ENCODE results near the gene ZNF385B.

The ZNF385B gene

DNA sequence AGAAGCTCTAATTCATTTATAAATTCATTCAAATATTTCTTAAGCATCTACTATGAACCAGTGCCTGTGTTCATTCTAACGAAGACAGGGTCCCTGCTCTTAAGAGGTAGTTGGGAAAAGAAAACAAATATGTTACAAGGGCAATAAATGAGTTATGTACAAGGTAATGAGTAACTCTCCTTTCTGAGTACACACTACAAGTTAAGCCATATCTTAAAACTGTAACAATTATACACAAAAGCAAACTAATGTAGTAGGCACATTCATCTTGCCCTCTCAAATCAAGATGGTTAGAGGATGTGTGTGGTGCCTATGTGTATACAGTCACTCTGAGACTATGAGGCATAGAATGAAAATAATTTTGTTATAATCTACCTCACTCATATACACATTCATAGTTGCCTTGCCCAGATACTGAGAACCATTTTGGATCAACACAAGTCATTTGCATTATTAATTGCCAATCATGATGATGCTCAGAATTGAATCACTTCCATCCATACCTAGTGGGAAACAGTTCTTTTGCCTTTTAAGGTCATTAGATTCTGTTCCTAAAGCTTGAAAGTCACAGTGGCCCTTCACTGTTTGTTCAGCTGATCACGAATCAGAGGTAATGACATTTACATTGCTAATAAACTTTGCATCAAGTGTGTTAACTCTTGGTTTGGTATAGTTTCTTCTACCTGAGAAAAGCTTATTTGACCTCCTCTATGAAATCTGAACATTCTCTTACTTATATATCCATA is 283.1 kb downstream of the ZNF385B start:
- no peak for DNase-seq

- DNase-seq = no peak
Observed at GRCh38 chr2:179574061-179574519, 287.3 kb downstream of the ZNF385B start.

DNA sequence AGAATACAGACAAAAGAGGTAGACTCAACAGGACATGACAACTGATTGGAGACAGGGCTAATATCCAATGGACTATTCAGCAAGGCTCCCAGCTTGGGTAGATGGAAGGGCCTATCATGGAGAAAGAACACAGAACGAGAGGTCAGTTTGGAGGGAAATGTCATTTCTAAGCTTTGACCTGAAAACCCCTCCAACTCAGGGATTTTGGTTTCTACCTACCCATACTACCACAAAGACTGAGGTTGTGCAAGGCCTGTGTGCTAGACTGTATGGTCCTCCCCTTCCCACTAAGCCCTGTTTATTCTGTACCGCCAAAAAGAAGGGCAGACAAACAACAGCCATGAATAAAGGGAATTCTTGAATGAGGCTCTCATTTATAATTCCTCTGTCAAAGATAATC is 288.9 kb downstream of the ZNF385B start:
- DNase-seq = no peak

- no peak for DNase-seq
Observed at GRCh38 chr2:179571721-179572120, 289.7 kb downstream of the ZNF385B start.

GRCh38 chr2:179571252-179571651 is 290.2 kb downstream of the ZNF385B start:
- DNase-seq = no peak

GRCh38 chr2:179569831-179570233 is 291.6 kb downstream of the ZNF385B start:
- DNase-seq = no peak

DNA sequence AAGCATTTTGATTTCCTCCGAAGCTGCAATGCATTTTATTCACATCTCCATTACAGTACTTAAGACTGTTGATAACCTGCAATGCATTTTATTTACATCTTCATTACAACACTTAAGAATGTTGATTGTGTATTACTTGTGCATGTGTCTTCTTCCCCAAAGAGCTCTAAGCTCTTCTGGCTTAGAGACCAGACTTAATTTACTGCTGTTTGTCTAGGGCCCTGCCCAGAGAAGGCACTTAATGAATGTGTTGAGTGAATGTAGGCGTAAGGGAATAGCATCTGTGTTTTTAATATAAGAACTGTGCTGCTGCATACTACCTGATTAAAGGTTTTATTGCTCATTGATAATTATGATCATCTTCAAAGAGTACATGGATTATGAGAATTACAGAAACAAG is 295.6 kb downstream of the ZNF385B start:
- no peak for DNase-seq

DNA sequence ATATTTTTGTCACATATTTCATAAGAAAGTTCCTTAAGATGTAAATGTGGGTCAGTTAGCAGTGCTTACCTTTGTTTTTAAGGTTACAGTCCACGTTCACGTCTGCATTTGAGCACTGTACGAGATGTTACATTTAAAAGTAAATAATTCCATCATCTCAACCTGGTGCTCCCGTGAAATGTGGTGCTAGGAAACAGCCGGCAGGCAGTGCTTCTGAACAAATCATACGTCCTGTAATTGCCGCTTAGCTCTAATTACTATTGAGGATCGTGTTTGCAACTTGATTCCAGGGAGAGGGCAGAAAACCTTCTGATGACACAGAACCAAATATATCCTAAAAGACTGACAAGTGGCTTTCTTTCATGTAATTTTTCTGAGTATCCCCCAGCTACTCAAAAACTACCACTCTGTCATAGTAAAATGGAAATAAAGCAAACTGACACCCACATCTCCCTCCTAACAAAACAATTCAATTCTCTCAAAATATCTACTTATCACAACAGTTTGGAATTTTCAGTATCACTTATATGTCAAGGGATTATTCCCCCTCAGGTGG is 299.0 kb downstream of the ZNF385B start:
- peak; percentile 83 for DNase-seq

GRCh38 chr2:179561702-179562101 is 299.7 kb downstream of the ZNF385B start:
- DNase-seq = peak; percentile 34

DNA sequence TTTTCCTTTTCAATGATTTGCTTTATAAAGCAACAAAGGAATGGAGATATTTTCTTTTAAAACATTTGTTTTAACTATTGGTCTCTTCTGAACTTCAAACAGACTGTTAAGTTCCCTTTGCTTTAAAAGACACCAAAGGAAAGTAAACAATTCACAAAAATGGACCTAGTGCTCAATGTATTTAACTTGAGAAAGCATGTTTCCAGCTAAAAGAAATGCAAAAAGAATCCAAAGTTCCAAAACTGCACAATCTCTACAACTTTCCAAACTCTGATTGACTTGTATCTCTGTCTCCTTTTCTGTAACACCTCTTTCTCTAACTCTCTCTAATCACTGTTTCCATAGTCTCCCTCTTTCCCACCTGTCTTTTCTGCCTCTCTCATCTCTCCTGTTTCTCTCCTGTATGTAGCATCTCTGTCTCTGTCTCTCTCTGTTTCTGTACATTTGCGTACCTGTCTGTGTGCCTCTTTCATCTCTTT is 301.1 kb downstream of the ZNF385B start:
- no peak for DNase-seq

- DNase-seq = no peak
Observed at GRCh38 chr2:179559108-179559806, 302.2 kb downstream of the ZNF385B start.

GRCh38 chr2:179558010-179558934 is 303.1 kb downstream of the ZNF385B start:
- DNase-seq = peak; percentile 54

- no peak for DNase-seq
Observed at GRCh38 chr2:179556425-179556824, 305.0 kb downstream of the ZNF385B start.

DNA sequence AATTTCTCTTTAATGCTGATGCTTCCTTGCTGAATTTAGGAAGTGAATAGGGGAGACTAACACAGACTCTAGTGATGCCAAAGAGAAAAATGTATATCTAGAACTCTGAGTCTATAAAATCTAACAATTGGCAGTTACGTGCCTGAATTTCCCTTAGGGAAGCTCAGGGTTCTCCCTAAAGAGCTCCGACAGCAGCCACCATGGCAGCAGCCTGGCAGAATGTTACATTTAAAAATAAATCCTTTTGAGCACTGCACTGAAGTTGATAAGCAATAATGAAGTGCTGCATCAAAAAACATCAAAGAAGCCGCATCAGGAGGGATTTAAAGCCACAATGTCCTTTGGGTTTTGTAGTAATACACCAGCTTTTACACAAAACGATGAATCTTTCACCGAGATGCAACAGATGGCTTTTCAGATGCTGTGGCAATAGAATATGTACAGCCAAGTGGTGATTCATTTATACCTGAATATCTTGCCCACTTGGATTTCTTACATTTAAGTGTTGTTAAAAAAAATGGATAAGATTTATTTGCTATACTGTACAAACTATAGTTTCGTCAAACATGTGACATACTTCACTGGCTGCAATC is 305.6 kb downstream of the ZNF385B start:
- no peak for DNase-seq

GRCh38 chr2:179554639-179555386 is 306.6 kb downstream of the ZNF385B start:
- no peak for DNase-seq

GRCh38 chr2:179553382-179553781 is 308.0 kb downstream of the ZNF385B start:
- no peak for DNase-seq

- DNase-seq = no peak
Observed at GRCh38 chr2:179551539-179552045, 309.8 kb downstream of the ZNF385B start.

- no peak for DNase-seq
Observed at GRCh38 chr2:179550849-179551248, 310.6 kb downstream of the ZNF385B start.

DNA sequence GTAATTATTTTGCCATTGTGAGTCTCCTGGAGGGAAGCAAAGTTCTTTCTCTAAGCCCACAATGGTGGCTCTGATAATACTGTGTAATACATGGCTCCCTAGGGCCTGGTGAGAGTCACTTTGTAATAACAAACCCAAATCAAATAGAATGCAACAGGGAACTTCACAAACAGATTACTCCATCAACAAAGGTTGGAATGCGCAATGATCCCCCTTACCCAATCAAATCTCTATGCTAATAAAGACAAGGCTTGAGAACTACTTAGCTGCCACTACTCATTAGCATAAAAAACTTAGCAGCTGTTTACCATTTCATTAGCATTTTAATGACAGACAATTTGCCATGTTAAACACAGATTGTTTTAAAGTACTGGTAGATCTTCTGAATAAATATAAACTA is 311.2 kb downstream of the ZNF385B start:
- no peak for DNase-seq

DNA sequence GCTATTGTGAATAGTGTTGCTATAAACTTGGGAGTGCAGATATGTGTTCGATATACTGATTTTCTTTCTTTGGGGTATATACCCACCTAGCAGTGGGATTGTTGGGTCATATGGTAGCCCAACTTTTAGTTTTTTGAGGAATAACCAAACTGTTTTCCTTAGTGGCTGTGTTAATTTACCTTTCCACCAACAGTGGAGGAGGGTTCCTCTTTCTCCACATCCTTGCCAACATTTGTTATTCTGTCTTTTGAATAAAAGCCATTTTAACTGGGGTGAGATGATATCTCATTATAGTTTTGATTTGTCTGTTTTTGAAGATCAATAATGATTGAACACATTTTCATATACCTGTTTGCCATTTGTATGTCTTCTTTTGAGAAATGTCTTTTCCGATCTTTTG is 314.8 kb downstream of the ZNF385B start:
- DNase-seq = no peak

DNA sequence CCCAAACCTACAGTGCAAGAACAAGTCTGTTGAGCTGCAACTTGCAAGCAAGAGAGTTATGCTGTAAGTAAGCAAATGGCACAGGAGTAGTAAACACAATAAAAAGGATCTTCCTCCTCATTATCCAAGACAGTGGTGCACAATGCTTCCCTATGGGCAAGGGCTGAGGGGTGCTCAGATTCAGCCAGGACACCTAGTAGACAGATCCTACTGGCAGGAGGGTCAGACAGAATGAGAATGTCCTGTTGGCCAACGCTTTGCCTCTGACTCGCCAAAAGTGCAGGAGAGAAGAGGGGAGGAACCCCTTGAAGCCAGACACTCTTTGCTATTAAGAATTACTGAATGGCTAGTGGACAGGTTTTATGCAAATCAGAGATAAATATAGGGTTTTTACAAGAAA is 316.4 kb downstream of the ZNF385B start:
- no peak for DNase-seq

Measured in NCI-H774 (cell line).